Nephron progenitor cell (in vitro differentiated cells): Measurements from ENCODE around the gene FMNL2.

Source experiments
- DNase-seq: peaks from one replicate; pipeline ENCODE4 v3.0.0; 2021
- H3K27ac Mint-ChIP-seq: 2 replicates; pipeline ENCODE4 v1.8.0; 2021; ENCODE audit warnings: mild to moderate bottlenecking, moderate library complexity, mixed read lengths
- H3K27me3 Mint-ChIP-seq: 2 replicates; pipeline ENCODE4 v1.8.0; 2021; ENCODE audit warnings: mild to moderate bottlenecking, low read depth, mixed read lengths; ENCODE audit not compliant: poor library complexity
- H3K36me3 Mint-ChIP-seq: 2 replicates; pipeline ENCODE4 v1.8.0; 2021; ENCODE audit warnings: low read depth, mixed read lengths
- H3K4me1 Mint-ChIP-seq: 2 replicates; pipeline ENCODE4 v1.8.0; 2021; ENCODE audit warnings: mixed read lengths
- H3K4me3 Mint-ChIP-seq: 2 replicates; pipeline ENCODE4 v1.8.0; 2021; ENCODE audit warnings: mild to moderate bottlenecking, moderate library complexity, mixed read lengths
- H3K9me3 Mint-ChIP-seq: 2 replicates; pipeline ENCODE4 v1.8.0; 2021; ENCODE audit warnings: mild to moderate bottlenecking, moderate library complexity, mixed read lengths
- TF ChIP-seq, protein P1 (sequence below): fragments of 200-600 bp; sonication (generic); IDR thresholded peaks from 2 replicates; pipeline ENCODE4 v1.5.0; 2021; ENCODE audit warnings: antibody characterized with exemption

FMNL2 gene

DNA sequence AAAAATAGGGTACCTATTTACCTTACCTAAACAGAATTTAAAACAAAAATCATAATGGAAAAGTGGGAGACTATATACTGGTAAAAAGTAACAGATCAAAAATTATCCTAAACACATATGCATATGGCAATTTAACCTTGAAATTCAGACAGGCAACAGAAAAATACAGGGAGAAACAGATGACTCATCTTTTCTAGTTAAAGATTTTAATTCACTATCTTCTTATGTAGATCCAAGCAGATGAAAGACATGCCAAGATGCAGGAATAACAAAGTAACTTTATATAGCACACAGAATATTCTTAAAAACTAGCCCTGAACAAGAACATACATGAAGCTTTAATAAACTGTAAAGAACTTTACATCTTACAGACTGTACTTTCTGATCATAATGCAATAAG is 351.3 kb downstream of the FMNL2 start:
- DNase-seq, result no peak
- Mint-ChIP-seq H3K4me3 (no peak overlapping the region), H3K4me1 (no peaks in the 10 kb centered on the region), H3K36me3 (peaks cover 82% of the 10 kb centered on the region), H3K27ac (no peak overlapping the region), H3K27me3 (no peaks in the 10 kb centered on the region), H3K9me3 (peaks cover 21% of the 10 kb centered on the region)
- TF ChIP-seq, protein P1, sequence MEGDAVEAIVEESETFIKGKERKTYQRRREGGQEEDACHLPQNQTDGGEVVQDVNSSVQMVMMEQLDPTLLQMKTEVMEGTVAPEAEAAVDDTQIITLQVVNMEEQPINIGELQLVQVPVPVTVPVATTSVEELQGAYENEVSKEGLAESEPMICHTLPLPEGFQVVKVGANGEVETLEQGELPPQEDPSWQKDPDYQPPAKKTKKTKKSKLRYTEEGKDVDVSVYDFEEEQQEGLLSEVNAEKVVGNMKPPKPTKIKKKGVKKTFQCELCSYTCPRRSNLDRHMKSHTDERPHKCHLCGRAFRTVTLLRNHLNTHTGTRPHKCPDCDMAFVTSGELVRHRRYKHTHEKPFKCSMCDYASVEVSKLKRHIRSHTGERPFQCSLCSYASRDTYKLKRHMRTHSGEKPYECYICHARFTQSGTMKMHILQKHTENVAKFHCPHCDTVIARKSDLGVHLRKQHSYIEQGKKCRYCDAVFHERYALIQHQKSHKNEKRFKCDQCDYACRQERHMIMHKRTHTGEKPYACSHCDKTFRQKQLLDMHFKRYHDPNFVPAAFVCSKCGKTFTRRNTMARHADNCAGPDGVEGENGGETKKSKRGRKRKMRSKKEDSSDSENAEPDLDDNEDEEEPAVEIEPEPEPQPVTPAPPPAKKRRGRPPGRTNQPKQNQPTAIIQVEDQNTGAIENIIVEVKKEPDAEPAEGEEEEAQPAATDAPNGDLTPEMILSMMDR, result no peak

DNA sequence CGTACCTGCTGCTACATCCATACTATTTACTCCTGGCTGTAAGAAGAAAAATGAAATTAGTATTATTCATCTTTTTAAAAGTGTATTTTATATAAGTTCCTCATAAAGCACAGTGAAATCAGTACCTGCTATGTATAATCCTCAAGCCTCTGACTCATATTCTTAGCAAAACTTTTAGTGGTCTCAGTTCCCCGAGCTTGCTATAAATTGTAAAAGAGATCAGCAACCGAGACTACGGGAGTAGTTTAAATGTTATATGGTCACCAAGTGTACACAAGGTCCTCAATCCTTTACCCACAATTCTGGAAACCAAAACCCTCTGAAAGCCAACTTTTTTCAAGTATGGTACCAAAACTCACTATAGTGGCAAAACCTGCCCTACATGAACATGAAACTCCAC is 358.1 kb downstream of the FMNL2 start:
- H3K4me3 Mint-ChIP-seq, result no peak overlapping the region
- TF ChIP-seq, protein P1, result no peak
- peaks cover 30% of the 10 kb centered on the region for H3K36me3 Mint-ChIP-seq
- no peaks in the 10 kb centered on the region for H3K9me3 Mint-ChIP-seq
- H3K27ac Mint-ChIP-seq, result no peak overlapping the region
- no peak for DNase-seq
- no peaks in the 10 kb centered on the region for H3K4me1 Mint-ChIP-seq
- H3K27me3 Mint-ChIP-seq, result no peaks in the 10 kb centered on the region

DNA sequence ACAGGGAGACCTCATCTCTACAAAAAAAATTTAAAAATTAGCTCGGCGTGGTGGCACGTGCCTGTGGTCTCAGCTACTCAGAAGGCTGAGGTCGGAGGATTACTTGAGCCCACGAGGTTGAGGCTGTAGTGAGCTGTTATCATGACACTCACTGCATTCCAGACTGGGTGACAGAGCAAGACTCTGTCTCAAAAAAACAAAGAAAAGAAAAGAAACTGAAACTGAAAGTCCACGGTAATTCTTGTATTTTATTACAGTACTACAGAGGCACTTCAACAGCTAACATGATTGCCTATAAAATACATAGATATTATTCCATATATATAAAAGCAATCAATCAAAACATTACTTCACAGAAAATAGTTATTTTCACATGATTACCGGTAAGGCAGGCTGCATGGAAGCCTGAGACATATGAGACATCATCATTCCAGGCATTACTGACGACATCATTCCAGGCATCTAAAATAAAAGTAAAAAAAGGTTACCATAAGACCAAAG is 359.2 kb downstream of the FMNL2 start:
- H3K4me1 Mint-ChIP-seq, result no peaks in the 10 kb centered on the region
- no peak overlapping the region for H3K27ac Mint-ChIP-seq
- H3K9me3 Mint-ChIP-seq, result no peaks in the 10 kb centered on the region
- no peaks in the 10 kb centered on the region for H3K27me3 Mint-ChIP-seq
- peaks cover 20% of the 10 kb centered on the region for H3K36me3 Mint-ChIP-seq
- no peak overlapping the region for H3K4me3 Mint-ChIP-seq
- TF ChIP-seq, protein P1, result no peak
- DNase-seq, result no peak

DNA sequence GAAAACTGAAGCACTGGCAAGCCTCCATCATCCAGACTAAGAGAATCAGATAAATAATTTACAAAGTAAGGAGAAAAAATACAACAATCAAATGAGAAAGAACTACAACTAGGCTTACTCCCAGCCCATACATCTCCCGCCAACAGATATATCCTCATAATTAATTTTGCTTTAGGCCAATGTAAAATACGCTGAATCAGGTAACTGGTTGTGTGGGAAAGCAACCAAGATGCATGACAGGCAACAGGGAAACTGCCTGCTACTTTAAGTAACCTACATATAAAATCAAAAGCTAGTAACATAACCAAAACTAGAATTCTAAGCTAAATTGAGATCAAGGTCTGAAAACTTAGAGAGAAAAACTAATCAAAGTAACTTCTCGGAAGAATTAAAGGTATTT is 360.8 kb downstream of the FMNL2 start:
- DNase-seq, result no peak
- Mint-ChIP-seq H3K4me3 (no peak overlapping the region), H3K36me3 (peaks cover 25% of the 10 kb centered on the region), H3K27ac (no peak overlapping the region), H3K4me1 (no peaks in the 10 kb centered on the region), H3K27me3 (no peaks in the 10 kb centered on the region), H3K9me3 (no peaks in the 10 kb centered on the region)
- TF ChIP-seq, protein P1, result no peak

DNA sequence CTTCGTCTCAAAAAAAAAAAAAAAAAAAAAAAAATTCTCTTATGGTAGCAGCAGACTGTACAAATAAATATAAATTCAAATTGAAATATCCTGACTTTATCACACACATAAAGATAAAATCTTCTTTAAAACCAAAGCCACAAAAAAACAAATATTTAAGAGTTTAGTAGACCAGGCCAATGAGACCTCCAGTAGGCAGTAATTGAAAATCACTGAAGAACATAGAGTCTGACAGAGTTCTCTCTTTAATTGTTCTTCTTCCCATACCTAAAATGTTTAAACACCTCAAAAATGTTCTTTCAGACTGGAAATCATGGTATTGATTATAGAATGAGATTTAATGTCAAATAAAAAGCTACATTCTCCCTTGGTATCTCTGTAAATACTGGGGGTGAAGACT is 361.5 kb downstream of the FMNL2 start:
- Mint-ChIP-seq H3K4me3 (no peak overlapping the region), H3K27ac (no peak overlapping the region), H3K27me3 (no peaks in the 10 kb centered on the region), H3K4me1 (no peaks in the 10 kb centered on the region), H3K36me3 (peaks cover 27% of the 10 kb centered on the region), H3K9me3 (peaks cover 5% of the 10 kb centered on the region)
- TF ChIP-seq, protein P1, result no peak
- DNase-seq, result no peak
